DND-41 (cell line): Measurements from ENCODE around the gene TMEM151A.

Experiments used
- ATAC-seq: fragments of 200-7000 bp; cut with Tn5 transposase; 3 replicates; pipeline ENCODE4 v1.9.1; 2021; ENCODE audit warnings: low read depth; ENCODE audit not compliant: insufficient read depth
- DNase-seq: peaks from one replicate; pipeline ENCODE4 v3.0.0-alpha.2; 2020
- H2AFZ ChIP-seq: 2 replicates; pipeline ENCODE4 v1.6.0; 2012; ENCODE audit warnings: low read depth, low read length
- H3K27ac ChIP-seq: 2 replicates; pipeline ENCODE4 v1.5.1; 2012; ENCODE audit warnings: low read length, inconsistent platforms
- H3K27me3 ChIP-seq: fragments of 200-600 bp; sonication (generic); 2 replicates; pipeline ENCODE4 v1.6.0; 2012; ENCODE audit warnings: low read length, mild to moderate bottlenecking, inconsistent platforms; ENCODE audit not compliant: insufficient read depth, poor library complexity
- H3K36me3 ChIP-seq: 2 replicates; pipeline ENCODE4 v1.5.1; 2012; ENCODE audit warnings: low read length, inconsistent platforms; ENCODE audit not compliant: insufficient read depth
- H3K4me1 ChIP-seq: 2 replicates; pipeline ENCODE4 v1.5.1; 2012; ENCODE audit warnings: mild to moderate bottlenecking, low read length; ENCODE audit not compliant: insufficient read depth
- H3K4me2 ChIP-seq: 2 replicates; pipeline ENCODE4 v1.6.0; 2012; ENCODE audit warnings: mild to moderate bottlenecking, moderate library complexity, low read length, inconsistent platforms; ENCODE audit not compliant: insufficient read depth
- H3K4me3 ChIP-seq, 2 experiments: fragments of 200-600 bp in 1 of 2; shearing (Covaris generic) in 1 of 2; 2 replicates each; pipeline ENCODE4 v1.5.1; 2012 to 2016; ENCODE audit warnings: inconsistent platforms in 2 of 2, low read length in 2 of 2, mild to moderate bottlenecking in 2 of 2, low read depth in 1 of 2, moderate library complexity in 1 of 2
- H3K79me2 ChIP-seq: 2 replicates; pipeline ENCODE4 v1.6.0; 2012; ENCODE audit warnings: low read length, inconsistent platforms; ENCODE audit not compliant: insufficient read depth
- H3K9ac ChIP-seq: 2 replicates; pipeline ENCODE4 v1.6.0; 2012; ENCODE audit warnings: low read depth, mild to moderate bottlenecking, inconsistent platforms, low read length, moderate library complexity
- H3K9me3 ChIP-seq: 2 replicates; pipeline ENCODE4 v1.5.1; 2012; ENCODE audit warnings: low read length, moderate library complexity, mild to moderate bottlenecking, inconsistent platforms; ENCODE audit not compliant: insufficient read depth, severe bottlenecking
- H4K20me1 ChIP-seq: 2 replicates; pipeline ENCODE4 v1.6.0; 2012; ENCODE audit warnings: low read length; ENCODE audit not compliant: insufficient read depth
- CTCF ChIP-seq: IDR thresholded peaks from 2 replicates; pipeline ENCODE4 v1.5.1; 2012; ENCODE audit warnings: borderline replicate concordance, low read length, moderate library complexity, mild to moderate bottlenecking; ENCODE audit not compliant: poor library complexity, severe bottlenecking; ENCODE audit errors: extremely low read depth
- EZH2 ChIP-seq: IDR thresholded peaks from 3 replicates; pipeline ENCODE4 v1.6.1; 2012; ENCODE audit warnings: borderline replicate concordance, low read depth, mild to moderate bottlenecking, moderate library complexity, low read length, inconsistent platforms; ENCODE audit not compliant: severe bottlenecking

The TMEM151A gene

GRCh38 chr11:66343176-66343575 lies 51.5 kb downstream of the TMEM151A start:
- Histone ChIP-seq H4K20me1 (peaks cover 9% of the 10 kb centered on the region), H3K4me3 (peak overlapping the region in 1 of 2 experiments; percentile 92; a peak in 1 of 4 replicates), H3K36me3 (peaks cover 48% of the 10 kb centered on the region), H3K9ac (no peak overlapping the region), H2AFZ (no peak overlapping the region), H3K27ac (no peak overlapping the region), H3K9me3 (no peaks in the 10 kb centered on the region), H3K27me3 (no peaks in the 10 kb centered on the region), H3K4me2 (peak overlapping the region; percentile 78; the same call in 1 of the 2 replicates), H3K79me2 (peaks cover 46% of the 10 kb centered on the region), H3K4me1 (peaks cover 45% of the 10 kb centered on the region)
- no peak for TF ChIP-seq CTCF
- TF ChIP-seq EZH2: no peak
- ATAC-seq (no peak), DNase-seq (no peak)

- H3K36me3 ChIP-seq: peaks cover 32% of the 10 kb centered on the region
- peak within 1 kb of the TSS; percentile 85 for H2AFZ ChIP-seq
- H3K4me2 ChIP-seq: peak within 1 kb of the TSS; percentile 78
- H3K27me3 ChIP-seq: no peaks in the 10 kb centered on the region
- H3K9ac ChIP-seq: peak within 1 kb of the TSS; percentile 82
- peak within 1 kb of the TSS; percentile 84 for H3K27ac ChIP-seq
- H4K20me1 ChIP-seq: peaks cover 4% of the 10 kb centered on the region
- no peaks in the 10 kb centered on the region for H3K9me3 ChIP-seq
- peaks cover 53% of the 10 kb centered on the region for H3K79me2 ChIP-seq
- TF ChIP-seq CTCF: peak; percentile 34
- no peak for TF ChIP-seq EZH2
- ATAC-seq (peak; percentile 81), DNase-seq (peak; percentile 95)
- H3K4me1 ChIP-seq: peaks cover 56% of the 10 kb centered on the region
- H3K4me3 ChIP-seq: peak within 1 kb of the TSS; percentile 82 to 92
Observed at GRCh38 chr11:66344550-66345315, 53.0 kb downstream of the TMEM151A start, which contains the start of gene BRMS1. TSS of gene BRMS1 (minus strand) at chr11:66345104. CDS start at chr11:66342234, 2,870 bp downstream.

- Histone ChIP-seq H3K27ac (peak overlapping the region; percentile 84), H3K9me3 (no peaks in the 10 kb centered on the region), H4K20me1 (peaks cover 4% of the 10 kb centered on the region), H2AFZ (peak overlapping the region; percentile 85), H3K4me2 (peak overlapping the region; percentile 78), H3K4me3 (peak overlapping the region; percentile 82 to 92), H3K4me1 (peaks cover 56% of the 10 kb centered on the region), H3K9ac (peak overlapping the region; percentile 82), H3K79me2 (peaks cover 53% of the 10 kb centered on the region), H3K27me3 (no peaks in the 10 kb centered on the region), H3K36me3 (peaks cover 27% of the 10 kb centered on the region)
- DNase-seq (no peak), ATAC-seq (peak; percentile 37)
- TF ChIP-seq CTCF (no peak), EZH2 (no peak)
Observed at GRCh38 chr11:66345316-66345649, 53.6 kb downstream of the TMEM151A start.
